GM12892 (cell line): ENCODE measurements around the gene P3H3.

Source experiments
- POLR2A ChIP-seq: IDR thresholded peaks from 2 replicates; pipeline ENCODE4 v1.6.1; 2011; ENCODE audit warnings: low read depth, low read length, control low read depth
- POLR2AphosphoS5 ChIP-seq: IDR thresholded peaks from 2 replicates; pipeline ENCODE4 v1.6.1; 2011; ENCODE audit warnings: low read depth, low read length, control low read depth
- TAF1 ChIP-seq: IDR thresholded peaks from 2 replicates; pipeline ENCODE4 v1.6.1; 2011; ENCODE audit warnings: low read depth, mild to moderate bottlenecking, control low read depth, low read length, borderline replicate concordance

GRCh38 chr12:6840761-6841515 is 12.7 kb downstream of the P3H3 start, which contains the start of gene GNB3:
- TF ChIP-seq POLR2A: no peak
- no peak for TF ChIP-seq POLR2AphosphoS5
- TF ChIP-seq TAF1: no peak
